ENCODE data around the gene DGKG.

The DGKG gene

DNA sequence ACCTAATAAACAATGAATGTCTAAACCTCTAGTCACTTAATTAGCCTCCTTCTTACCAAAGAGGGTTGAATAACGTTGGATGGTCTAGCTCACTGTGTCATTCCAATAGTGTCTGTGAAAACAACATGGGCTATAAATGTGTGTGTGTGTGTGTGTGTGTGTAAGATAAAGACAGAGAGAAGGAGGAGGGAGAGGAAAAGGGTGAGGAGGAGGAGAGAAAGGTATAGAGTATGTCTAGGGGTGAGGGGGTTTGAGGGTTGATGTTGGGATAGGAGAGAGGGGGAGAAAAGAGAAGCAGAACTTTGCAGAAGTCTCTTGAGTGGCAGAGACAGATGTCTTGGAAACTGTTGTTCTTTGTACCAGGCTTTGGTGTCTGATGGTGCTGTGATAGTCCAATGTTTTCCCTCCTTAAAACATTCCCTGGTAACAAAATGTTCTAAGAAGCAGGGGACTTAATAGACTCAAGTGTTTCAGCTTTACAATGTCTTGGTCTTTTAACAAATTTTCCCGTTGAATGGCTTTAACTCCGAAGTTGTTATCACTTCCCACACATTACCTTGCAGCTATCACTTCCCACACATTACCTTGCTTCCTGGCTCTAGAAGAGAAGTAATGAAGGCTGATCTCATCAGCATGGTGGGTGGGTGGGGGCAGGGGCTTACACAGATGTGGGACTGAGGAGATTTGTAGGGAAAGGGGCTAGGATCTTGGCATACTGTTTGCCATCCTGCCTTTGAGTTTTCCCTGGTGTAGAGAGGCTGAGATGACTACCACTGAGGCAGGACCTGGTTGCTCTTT, 195.3 kb downstream of the DGKG start:
- no peak for DNase-seq

DNA sequence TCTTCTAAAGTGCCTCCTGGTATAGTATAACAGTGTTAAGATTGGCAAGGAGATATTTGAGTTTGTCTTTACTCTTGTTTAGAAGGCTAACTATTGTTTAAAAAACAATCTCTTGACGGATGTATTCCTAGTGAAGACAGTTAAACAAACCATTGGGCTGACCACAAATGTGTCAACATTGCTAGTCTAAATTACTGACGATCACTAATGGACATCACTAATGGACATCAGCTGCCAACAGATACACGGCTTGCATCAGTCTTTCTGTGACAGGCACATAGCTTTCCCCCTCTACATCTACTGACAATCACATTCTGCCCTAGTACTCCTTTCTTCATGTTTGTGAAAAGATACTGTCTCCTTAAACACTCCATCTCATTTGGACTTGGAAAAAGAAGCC, 196.0 kb downstream of the DGKG start:
- DNase-seq = no peak

DNA sequence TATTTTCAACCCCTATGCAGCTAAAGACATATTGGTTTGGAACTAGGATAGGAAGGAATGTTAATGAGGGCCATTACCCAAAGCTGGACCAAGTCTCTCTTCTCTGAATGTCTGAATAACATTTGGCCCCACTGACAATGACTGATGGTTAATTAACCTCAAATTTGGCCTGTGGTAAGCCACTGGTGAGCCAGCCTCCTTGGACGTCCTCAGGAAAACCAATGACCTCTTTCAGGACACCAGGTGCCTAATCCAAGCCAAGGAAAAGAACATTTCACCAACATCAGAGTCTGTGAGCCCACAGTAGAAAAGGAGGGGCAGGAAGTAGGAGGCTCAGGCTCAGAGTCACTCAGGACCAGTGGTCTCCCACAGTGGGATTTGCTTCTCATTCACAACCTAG, 196.7 kb downstream of the DGKG start:
- DNase-seq = no peak

DNA sequence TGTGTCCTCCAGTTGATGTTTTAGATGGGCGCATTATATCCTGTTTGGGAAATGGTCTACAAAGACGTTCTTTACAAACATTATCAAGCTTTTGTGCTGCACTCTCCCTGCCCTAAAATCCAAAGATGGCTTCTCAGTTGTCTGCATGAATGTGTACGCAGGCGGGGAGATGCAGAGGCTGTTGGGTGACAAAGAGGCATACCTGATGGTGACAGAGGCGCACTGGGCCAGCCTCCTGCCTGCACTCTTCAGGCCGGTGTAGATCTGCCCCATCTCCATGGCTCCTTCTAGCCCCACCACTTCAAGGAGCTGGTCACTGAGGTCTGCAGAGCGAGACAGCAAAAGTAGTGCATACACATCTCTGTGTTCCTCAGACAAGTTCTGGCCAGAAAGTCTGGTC, 197.3 kb downstream of the DGKG start:
- no peak for DNase-seq

DNA sequence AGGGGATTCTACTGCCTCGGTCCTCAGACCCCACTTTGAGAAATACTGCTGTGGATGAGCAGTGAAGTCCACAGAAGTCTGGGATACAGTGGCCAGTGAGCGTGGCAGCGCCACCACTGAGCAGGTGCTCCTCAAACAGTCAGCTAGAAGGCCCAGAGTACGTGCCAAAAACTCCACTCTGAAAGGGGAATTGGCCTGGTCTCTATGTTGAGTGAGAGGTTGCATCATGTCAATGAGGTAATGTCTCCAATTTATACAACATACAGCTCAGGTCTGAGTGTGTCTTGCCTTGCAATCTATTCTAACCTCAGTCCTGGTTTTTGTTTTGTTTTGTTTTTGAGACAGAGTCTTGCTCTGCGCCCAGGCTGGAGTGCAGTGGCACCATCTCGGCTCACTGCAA, 199.8 kb downstream of the DGKG start:
- DNase-seq = no peak

DNA sequence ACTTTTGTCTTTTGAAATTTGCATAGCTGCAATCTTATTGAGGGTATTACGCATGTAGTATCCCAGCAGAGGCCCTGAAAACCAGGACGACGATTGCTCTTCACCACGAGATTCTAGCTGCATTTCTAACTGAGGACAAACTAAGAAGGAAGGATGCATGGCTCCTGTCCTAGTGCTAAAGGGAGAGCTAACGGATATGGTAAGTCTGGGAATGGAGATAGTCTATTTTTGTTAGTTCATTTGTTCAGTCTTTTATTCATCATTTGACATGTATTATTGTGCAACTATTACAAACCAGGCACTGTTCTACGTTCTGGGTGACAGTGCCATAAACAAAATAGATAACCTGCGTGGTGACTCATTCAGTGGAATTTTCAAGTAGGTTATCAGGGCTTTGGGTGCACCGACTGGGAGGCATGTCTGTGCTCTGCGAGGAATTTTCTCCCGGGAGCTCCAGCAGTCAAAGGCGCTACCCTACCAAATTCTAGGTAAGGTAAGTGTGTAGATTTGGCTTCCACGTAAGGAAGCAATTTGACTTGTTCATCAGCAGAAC, 201.3 kb downstream of the DGKG start:
- no peak for DNase-seq

DNA sequence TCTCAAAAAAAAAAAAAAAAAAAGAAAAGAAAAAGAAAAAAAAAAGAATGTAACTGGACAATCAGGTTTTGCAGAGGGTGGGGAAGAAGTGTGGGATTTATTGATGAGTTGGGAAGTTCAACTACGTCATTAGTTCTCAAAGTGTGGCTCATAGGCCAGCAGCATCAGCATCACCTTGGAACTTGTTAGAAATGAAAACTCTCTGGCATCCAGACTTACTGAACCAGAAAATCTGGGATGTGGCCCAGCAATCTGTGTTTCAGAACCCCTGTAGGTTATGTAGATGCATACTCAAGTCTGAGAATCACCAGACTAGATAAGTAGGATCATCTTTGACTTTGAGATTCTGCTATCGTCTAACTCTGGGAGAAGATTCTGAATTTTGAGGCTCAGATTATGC, 207.4 kb downstream of the DGKG start:
- DNase-seq = no peak

DNA sequence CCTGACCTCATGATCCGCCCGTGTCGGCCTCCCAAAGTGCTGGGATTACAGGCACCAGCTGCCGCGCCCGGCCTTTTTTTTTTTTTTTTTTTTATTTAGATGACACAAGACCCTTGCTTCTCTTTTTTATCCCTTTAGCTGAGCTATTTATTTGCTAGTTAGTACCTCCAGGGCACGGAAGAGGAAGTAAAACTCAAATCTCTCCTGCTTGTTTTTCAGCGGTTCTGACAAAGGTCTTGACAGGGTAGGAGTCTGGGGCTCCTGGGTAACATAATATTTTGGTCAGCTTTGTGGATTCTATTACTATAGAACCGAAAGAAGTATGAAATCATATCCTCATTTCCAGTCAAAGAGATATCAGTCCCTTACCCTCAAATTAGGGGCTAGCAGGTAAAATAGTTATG, 209.1 kb downstream of the DGKG start:
- DNase-seq = no peak

DNA sequence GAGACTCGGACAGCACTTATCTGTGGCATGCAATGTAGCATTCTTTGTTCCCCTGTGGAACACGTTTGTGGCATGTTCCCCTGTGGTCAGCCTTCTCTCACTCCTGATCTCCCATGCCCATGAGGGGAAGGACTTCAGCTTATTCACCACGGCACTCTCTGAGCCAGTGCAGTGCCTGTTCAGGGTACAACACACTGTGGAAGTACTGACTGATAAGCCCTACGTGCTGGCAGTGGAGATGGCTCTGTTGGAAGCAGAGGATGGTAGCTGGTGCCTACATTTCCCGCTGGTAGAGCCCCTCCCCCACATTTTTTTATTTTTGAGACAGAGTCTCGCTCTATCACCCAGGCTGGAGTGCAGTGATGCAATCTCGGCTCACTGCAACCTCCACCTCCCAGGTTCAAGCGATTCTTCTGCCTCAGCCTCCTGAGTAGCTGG, 209.7 kb downstream of the DGKG start:
- DNase-seq = no peak

DNA sequence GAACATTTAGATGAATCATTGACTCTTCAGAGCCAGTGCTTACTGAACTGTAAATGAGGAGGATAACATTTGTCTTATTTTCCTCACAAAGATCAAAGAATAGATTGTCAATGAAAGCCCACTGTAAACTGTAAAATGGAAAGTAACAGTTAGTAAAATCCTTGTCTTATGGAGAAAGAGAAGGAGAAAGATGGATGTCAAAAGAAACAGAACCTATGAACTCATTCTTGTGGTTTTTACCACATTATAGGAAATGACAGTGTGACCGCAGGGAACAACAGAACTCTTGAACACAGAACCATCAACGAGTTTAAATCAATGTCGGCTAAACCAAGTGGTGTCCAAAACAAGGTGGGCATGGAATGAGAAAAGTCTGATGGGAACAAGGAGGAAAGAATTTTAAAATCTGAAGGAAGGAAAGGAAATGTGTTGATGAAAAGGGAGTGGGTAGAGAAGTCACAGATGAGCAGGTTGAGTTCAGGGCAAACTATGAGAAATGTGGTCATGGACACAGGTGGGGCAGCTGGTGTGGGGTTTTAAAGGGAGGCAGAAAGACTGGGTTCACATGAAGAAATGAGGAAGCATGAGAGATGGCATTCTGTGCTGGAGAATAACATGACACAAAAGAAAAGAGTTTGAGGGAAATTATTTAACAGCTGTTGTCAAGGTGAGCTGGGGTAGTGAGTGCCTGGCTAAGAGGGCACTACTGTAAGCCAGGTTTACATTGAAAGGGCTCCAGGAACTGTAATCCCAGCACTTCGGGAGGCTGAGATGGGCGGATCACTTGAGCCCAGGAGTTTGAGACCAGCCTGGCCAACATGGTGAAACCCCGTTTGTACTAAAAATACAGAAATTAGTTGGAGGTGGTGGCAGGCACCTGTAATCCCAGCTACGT, 210.7 kb downstream of the DGKG start:
- DNase-seq = no peak

DNA sequence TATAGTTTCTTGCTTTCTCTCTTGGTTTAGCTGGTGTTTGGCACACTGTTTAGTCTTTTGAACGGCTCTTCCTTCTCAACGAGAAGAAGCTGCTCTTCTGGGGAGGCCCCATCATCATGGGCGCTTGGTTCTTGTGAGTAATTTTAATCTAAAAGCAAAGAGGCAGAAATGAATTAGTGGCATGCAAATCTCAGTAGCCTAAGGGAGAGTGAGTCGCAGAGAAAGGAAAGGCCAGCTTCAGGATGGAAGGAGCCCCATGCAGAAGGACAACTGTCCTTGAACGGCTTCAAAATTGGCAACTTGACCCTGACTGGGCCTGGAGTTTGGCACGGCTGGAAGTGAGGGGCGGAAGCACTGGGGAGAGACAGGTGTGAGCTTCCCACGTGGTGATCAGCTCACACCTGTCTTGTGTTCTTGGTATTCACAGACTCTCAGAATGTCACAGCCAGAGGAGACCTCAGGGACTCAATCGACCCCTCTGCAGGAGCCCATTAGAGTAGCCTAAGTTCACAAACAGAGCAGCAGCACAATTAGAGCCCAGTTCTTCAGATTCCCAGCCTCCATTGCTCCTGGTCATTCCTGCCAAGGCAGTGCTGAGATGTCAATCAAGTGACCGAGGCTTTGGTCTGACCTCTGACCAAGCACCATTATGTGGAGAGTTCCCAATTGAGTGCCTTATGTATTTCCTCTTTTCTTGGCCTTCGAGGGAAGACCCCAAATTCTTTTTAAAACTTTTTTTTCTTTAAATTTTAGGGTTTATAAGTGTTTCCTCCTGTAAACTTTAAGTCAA, 211.8 kb downstream of the DGKG start:
- no peak for DNase-seq

DNA sequence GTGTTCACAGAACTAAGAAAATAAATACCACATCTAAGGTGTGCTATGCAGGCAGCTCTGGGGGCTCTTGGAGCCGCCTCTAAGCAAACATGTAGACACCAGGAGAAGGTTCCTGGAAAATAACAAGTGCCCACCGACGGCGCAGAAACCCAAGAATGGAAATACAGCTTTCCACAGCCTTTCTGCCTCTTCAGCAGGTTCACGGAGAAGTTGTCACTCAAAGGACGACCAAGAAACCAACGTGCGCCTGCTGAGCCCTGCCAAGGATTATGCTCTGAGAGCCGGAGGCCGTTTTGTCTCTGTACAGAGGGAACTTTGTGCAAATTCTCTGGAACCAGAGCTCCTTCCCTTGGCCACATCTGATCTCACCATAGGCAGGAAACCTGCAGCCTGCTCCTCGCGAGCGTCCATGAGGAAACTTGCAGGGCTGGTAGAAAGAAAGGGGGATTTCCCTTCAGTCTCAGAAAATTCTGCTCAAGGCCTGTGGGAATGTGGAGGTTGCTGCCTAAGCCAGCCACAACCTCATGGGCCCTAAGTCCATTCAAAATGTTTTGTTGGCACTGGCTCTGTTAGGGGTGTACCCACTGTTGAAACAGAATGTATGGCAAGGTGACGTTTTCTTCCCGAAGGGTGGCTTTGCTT, 212.6 kb downstream of the DGKG start:
- DNase-seq = no peak

DNA sequence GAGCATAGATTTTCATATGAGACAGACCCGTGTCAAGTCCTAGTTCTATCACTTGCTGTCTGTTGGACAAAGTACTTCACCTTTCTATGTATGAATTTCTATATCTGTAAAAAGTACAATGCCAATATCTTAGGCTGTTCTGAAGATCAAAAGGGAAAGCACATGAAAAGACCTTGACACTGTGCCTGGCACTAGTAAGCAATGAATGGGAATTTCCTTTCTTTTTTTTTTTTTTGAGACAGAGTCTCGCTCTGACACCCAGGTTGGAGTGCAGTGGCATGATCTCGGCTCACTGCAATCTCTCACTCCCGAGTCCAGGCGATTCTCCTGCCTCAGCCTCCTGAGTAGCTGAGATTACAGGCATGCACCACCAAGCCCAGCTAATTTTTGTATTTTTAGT, 217.8 kb downstream of the DGKG start:
- DNase-seq = no peak

DNA sequence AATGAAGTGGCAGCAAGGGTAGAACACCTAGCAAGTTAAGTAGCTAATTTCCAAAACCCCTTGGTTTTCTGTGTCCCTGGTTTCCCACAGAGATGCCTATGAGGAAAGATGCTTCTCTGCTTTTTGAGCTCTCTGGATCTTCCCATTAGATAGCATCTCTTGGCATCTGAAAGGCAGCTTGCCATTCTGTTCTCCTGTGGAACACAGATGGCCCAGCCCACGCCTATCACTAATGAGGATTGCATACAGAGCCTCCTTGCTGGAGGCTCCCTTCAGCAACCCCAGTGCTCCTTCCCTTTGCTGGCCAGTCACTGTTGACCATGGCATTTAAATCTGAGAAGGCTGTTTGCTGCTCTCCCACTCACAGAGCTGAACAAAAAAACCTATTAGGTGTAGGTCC, 218.8 kb downstream of the DGKG start:
- DNase-seq = no peak

DNA sequence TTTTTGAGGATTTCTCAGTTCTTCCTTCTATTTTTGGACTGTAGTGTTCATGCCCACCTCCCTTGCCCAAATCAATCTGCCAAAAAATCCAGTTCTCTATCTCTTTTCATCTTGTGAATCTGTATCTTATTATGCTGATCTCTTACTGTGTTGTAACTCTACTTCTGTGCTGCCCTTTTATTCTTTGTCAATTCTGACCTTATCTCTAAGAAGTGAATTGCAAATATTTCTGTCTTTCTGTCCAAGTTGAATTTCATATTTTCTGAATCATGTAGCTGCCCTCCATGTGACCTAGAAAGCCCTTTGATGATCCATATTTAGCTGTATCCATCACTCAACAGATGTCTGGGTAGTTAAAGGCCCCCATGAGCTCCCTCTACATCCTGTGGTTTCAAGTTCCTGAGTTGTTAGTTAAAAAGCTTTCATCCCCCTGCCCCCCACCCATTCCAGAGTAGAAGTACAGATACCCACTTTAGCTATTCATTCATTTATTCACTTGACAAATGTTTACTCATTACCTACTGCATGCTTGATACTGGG, 219.6 kb downstream of the DGKG start:
- DNase-seq = no peak

DNA sequence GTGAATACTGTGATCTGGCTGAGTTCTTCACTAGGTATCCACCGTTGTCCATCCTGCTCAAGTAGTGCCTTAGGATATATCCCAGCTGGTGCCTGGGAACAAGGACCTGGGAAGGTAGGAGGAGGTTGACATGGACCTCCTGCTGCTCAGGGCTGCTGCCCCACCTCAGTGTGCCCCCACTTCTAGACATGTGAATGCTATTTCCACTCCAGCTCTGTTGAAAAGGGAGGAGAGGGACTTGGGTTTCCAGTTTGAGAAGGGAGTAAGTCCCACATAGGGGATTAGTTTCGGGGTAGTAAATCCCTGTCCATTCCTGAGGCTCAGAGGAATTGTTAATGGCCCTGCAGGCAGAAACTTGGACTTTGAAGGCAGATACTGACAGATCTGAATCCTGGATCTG, 220.2 kb downstream of the DGKG start:
- no peak for DNase-seq

DNA sequence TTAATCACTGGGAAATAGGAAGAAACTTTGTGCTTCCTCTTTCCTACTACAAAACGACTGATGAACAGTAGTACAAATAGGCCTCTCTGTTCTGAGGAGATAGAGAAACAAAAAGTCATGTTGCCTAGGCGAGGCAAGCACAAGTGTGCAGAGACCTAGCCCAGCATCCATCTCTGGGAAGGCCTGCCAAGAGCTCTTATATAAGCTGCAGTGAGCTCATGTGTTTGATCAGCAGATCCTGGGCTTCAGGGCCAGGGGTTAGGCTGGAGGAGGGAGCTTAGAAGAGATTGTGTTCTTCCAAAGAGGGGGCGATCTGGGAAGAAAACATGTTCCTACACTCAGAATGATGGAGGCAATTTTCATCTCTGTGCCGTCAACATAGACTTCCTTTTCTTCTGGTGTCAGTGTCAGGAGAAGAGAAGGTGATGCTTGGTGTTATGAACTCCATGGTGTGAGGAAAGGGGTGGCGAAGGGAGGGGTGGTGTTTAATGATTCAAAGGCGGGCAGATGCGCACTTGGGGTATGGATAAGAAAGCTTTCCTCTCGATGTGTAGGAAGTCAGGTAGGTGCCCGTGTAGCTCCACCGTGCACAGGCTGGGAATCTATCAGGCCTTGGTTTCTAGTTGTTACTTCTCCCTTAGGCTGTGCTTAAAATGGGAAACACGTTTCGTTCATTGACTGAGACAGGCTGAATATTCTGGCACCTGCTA, 223.6 kb downstream of the DGKG start:
- no peak for DNase-seq

DNA sequence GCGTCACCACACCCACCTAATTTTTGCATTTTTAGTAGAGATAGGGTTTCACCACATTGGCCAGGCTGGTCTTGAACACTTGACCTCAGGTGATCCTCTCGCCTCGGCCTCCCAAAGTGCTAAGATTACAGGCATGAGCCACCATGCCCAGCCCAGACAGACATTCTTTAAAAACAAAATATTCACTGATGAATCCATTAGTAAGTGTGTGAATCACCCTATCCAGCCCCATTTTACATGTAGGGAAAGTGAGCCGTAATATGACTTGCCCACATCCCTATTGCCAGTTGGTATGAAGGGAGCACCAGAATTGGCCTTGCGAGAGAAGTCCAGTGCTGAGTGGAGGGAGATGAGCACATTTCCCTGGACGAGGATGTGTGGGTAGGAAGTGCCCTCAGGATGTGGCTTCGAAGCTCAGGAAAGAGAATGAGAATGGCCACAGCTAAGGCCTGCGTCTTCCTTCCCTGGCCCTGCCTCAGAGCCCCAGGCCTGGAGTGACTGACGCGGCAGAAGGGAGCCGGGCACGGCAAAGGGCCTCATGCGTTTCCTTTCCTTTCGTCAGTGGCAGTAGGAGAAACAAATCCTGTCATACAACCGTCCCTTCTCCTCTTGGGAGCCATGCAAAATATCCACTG, 224.9 kb downstream of the DGKG start:
- DNase-seq = no peak

DNA sequence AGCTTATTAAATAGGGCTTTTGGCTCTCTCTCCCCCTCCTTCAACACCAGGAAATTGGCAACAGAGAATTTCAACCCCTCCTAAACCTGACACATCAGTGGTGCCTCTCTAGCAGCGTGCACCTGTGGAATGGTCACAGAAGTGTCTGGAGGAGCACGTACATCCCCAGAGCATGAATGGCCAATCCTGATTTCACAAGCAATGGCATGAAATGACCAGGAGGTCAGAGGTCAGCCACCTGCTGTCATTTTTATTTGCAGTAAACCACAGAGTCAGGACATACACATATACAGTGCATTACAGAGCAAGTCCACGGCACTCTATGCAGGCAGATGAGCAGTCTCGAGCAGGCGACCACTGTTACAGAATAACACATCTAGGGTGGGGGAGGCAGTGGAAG, 228.1 kb downstream of the DGKG start:
- no peak for DNase-seq

DNA sequence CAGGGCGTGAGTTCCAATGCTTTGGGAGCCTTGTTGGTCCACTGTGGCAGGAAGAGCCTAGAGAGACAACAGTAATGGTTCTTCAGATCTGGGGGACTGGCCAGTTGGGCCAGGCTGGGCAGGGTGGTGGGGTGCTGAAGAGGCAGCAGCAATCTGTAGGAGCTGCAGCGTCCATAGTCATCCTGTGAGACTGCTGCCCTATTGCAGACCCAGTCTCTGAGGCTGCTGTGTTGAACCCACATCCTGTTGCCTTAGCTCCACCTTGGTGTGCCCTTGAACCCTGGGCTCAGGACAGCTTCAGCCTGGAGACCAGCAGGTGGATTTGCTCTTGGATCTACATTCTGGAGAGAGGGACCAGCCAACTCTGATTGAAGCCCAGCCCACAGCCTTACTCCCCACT, 229.5 kb downstream of the DGKG start:
- no peak for DNase-seq

DNA sequence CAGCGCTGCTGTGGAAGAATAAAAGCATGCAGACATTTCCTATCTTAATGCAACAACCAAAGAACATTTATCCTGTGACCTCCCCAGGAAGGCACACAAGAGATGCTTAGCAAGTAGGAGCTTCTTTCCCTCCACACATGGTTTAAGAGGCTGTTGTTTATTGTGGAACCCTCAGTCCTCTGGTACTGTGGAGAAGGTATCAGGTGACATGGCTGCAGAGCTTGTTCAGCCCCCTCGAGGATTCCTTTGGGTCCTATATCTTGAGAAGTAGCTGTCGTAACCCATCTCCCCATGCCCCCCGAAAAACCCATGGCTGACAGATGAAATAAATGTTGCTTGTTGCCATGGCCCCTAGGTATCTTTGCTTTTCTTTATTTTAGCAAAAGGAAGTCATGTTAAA, 232.8 kb downstream of the DGKG start:
- no peak for DNase-seq

Data from activated naive CD4-positive, alpha-beta T cell treated with Interleukin-2 at 50 U/mL for 16 hours (primary cell).